IPS-18c (cell line): ENCODE data around the gene ARHGAP33.
A peak's percentile ranks its signal among the peaks of the same experiment; 100 is the strongest.

ENCODE experiments used
- H3K4me3 ChIP-seq: 2 replicates; pipeline ENCODE4 v1.7.0; 2013; ENCODE audit warnings: low read depth, mild to moderate bottlenecking, low read length, moderate library complexity; ENCODE audit not compliant: insufficient read depth
- H3K9me3 ChIP-seq: one replicate; pipeline ENCODE4 v1.6.1; 2013; ENCODE audit warnings: mild to moderate bottlenecking, low read length, moderate library complexity; ENCODE audit not compliant: control insufficient read depth, insufficient read depth

Gene ARHGAP33

GRCh38 chr19:35752746-35753350, 22.5 kb upstream of the ARHGAP33 start:
- Histone ChIP-seq H3K4me3 (no peak overlapping the region), H3K9me3 (no peaks in the 10 kb centered on the region)

GRCh38 chr19:35753634-35754369, 21.6 kb upstream of the ARHGAP33 start:
- no peak overlapping the region for H3K4me3 ChIP-seq

GRCh38 chr19:35754370-35755130, 20.8 kb upstream of the ARHGAP33 start:
- H3K4me3 ChIP-seq = no peak overlapping the region

More at GRCh38 chr19:35753634-35754369, 21.6 kb upstream of the ARHGAP33 start:
- no peaks in the 10 kb centered on the region for H3K9me3 ChIP-seq

GRCh38 chr19:35755131-35755549, 20.2 kb upstream of the ARHGAP33 start:
- Histone ChIP-seq H3K9me3 (no peaks in the 10 kb centered on the region), H3K4me3 (peak overlapping the region; percentile 55)

More at GRCh38 chr19:35754370-35755130, 20.8 kb upstream of the ARHGAP33 start:
- H3K9me3 ChIP-seq = no peaks in the 10 kb centered on the region

GRCh38 chr19:35755550-35756376, 19.6 kb upstream of the ARHGAP33 start:
- Histone ChIP-seq H3K4me3 (peak overlapping the region; percentile 55), H3K9me3 (no peaks in the 10 kb centered on the region)

- H3K4me3 ChIP-seq = peak within 1 kb of the TSS; percentile 100
These were observed 18.8 kb upstream of the ARHGAP33 start, which contains the start of gene HSPB6 for GRCh38 chr19:35756377-35757230. HSPB6 (minus strand) TSS chr19:35757029; CDS start chr19:35757008, 21 bp downstream.

GRCh38 chr19:35757231-35757748, 18.1 kb upstream of the ARHGAP33 start:
- H3K9me3 ChIP-seq = no peaks in the 10 kb centered on the region
- H3K4me3 ChIP-seq = peak overlapping the region; percentile 60

More at GRCh38 chr19:35756377-35757230, 18.8 kb upstream of the ARHGAP33 start, which contains the start of gene HSPB6:
- no peaks in the 10 kb centered on the region for H3K9me3 ChIP-seq

GRCh38 chr19:35757749-35758608, 17.4 kb upstream of the ARHGAP33 start, which contains the start of gene PROSER3:
PROSER3 (plus strand) TSS chr19:35758176; CDS start chr19:35758216, 40 bp downstream.
- H3K9me3 ChIP-seq = no peaks in the 10 kb centered on the region
- H3K4me3 ChIP-seq = peak within 1 kb of the TSS; percentile 100

- no peaks in the 10 kb centered on the region for H3K9me3 ChIP-seq
- no peak overlapping the region for H3K4me3 ChIP-seq
These were observed 15.7 kb upstream of the ARHGAP33 start for GRCh38 chr19:35759697-35760096.

- Histone ChIP-seq H3K9me3 (no peaks in the 10 kb centered on the region), H3K4me3 (no peak overlapping the region)
These were observed 14.5 kb upstream of the ARHGAP33 start for GRCh38 chr19:35760711-35761349.

GRCh38 chr19:35764432-35765315, 10.7 kb upstream of the ARHGAP33 start:
- no peaks in the 10 kb centered on the region for H3K9me3 ChIP-seq
- H3K4me3 ChIP-seq = no peak overlapping the region

GRCh38 chr19:35766571-35767104, 8.7 kb upstream of the ARHGAP33 start:
- Histone ChIP-seq H3K9me3 (no peaks in the 10 kb centered on the region), H3K4me3 (no peak overlapping the region)

GRCh38 chr19:35767288-35768081, 7.9 kb upstream of the ARHGAP33 start:
- H3K4me3 ChIP-seq = no peak overlapping the region; the same call in 1 of the 2 replicates
- H3K9me3 ChIP-seq = no peaks in the 10 kb centered on the region
